Right forelimb (tissue), 1 donor: Measurements from ENCODE around the gene GRIA2.

ENCODE experiments used
- DNase-seq: peaks from one replicate; pipeline ENCODE4 v3.0.0-alpha.2; 2018

The GRIA2 gene

GRCh38 chr4:157405070-157405469, 184.5 kb downstream of the GRIA2 start:
- DNase-seq, result no peak
